A549 (cell line): Measurements from ENCODE around the gene RABGAP1L. TPM values are rescaled to one million over a fixed set of nuclear protein-coding genes. Genes with fewer than 3 reads are reported as not detected.

ENCODE experiments used
- ATAC-seq, 2 experiments: fragments of 200-7000 bp in 1 of 2; fragments of >200 bp in 1 of 2; cut with Nextera tagmentation in 1 of 2; cut with Tn5 transposase in 1 of 2; 3 replicates each; pipeline versions ENCODE4 v1.8.0 to v1.9.1; 2018 to 2020; ENCODE audit warnings: mild to moderate bottlenecking in 1 of 2, moderate library complexity in 1 of 2
- CTCF ChIA-PET: fragments of 300-600 bp; sonication (Branson Sonifier 250); formaldehyde crosslinking; extraction: SDS; loops from one replicate; lab custom pipeline; 2021; ENCODE audit warnings: antibody characterized with exemption, inconsistent platforms; lab: Yijun Ruan, JAX
- POLR2A ChIA-PET: fragments of 350-600 bp; formaldehyde crosslinking; extraction: SDS; loops from one replicate; lab custom pipeline; 2021; ENCODE audit warnings: antibody characterized with exemption, inconsistent platforms; lab: Yijun Ruan, JAX
- DNase-seq, 2 experiments: peaks; one replicate each; pipeline versions ENCODE4 v3.0.0 to v3.0.0-alpha.2; 2011 to 2016; ENCODE audit warnings: low read depth in 1 of 2, low spot score in 1 of 2
- FAIRE-seq: peaks from 2 replicates; lab custom pipeline; 2011; peaks lifted over from hg19 to GRCh38; lab: Jason Lieb, UNC
- H3K27ac ChIP-seq, 2 experiments: fragments of >200 bp; sonication (Bioruptor Twin); formaldehyde crosslinking; 3 replicates each; pipeline ENCODE4 v1.5.1; 2016 to 2017
- H3K4me1 ChIP-seq: fragments of >200 bp; sonication (Bioruptor Twin); formaldehyde crosslinking; 3 replicates; pipeline ENCODE4 v1.6.1; 2016
- H3K4me2 ChIP-seq: fragments of >200 bp; sonication (Bioruptor Twin); formaldehyde crosslinking; 3 replicates; pipeline ENCODE4 v1.6.1; 2016
- H3K4me3 ChIP-seq: fragments of >200 bp; sonication (Bioruptor Twin); formaldehyde crosslinking; 3 replicates; pipeline ENCODE4 v1.5.1; 2016
- H3K9me3 ChIP-seq: fragments of >200 bp; sonication (Bioruptor Twin); formaldehyde crosslinking; 3 replicates; pipeline ENCODE4 v1.6.1; 2016
- BHLHE40 ChIP-seq: IDR thresholded peaks from 2 replicates; pipeline ENCODE4 v1.6.1; 2012; ENCODE audit warnings: low read depth, low read length, inconsistent platforms
- CEBPB ChIP-seq, 2 experiments: fragments of >200 bp in 1 of 2; sonication (Bioruptor Twin) in 1 of 2; formaldehyde crosslinking in 1 of 2; IDR thresholded peaks; 2 replicates each; pipeline ENCODE4 v1.6.1; 2012 to 2016
- CHD4 ChIP-seq: fragments of 200-600 bp; sonication (generic); IDR thresholded peaks from 2 replicates; pipeline ENCODE4 v1.6.1; 2016; ENCODE audit warnings: antibody characterized with exemption, mild to moderate bottlenecking, borderline replicate concordance
- CTCF ChIP-seq: fragments of >200 bp; sonication (Bioruptor Twin); formaldehyde crosslinking; IDR thresholded peaks from 3 replicates; pipeline ENCODE4 v1.5.1; 2016
- EHF ChIP-seq: fragments of 250-450 bp; sonication (Bioruptor Pico); IDR thresholded peaks from 2 replicates; pipeline ENCODE4 v1.5.0; 2020; ENCODE audit warnings: mild to moderate bottlenecking
- EHMT2 ChIP-seq: fragments of 200-600 bp; sonication (generic); IDR thresholded peaks from 2 replicates; pipeline ENCODE4 v1.6.1; 2016; ENCODE audit warnings: antibody characterized with exemption, low read depth, mild to moderate bottlenecking, moderate library complexity
- ESRRA ChIP-seq: fragments of 150-350 bp; IDR thresholded peaks from 2 replicates; pipeline ENCODE4 v1.6.1; 2014; ENCODE audit warnings: mild to moderate bottlenecking, low read length, borderline replicate concordance
- FOSB ChIP-seq: fragments of 250-450 bp; sonication (Bioruptor Pico); IDR thresholded peaks from 2 replicates; pipeline ENCODE4 v1.5.0; 2020; ENCODE audit warnings: mild to moderate bottlenecking, moderate library complexity
- FOSL2 ChIP-seq, 2 experiments: fragments of 450-650 bp in 1 of 2; fragments of >200 bp in 1 of 2; sonication (Bioruptor Twin) in 1 of 2; formaldehyde crosslinking; IDR thresholded peaks; 2 replicates each; pipeline versions ENCODE4 v1.5.0 to v1.6.1; 2016 to 2020; ENCODE audit warnings: mild to moderate bottlenecking in 1 of 2, moderate library complexity in 1 of 2
- FOXS1 ChIP-seq: fragments of 250-450 bp; sonication (Bioruptor Pico); IDR thresholded peaks from 2 replicates; pipeline ENCODE4 v1.5.0; 2020; ENCODE audit warnings: mild to moderate bottlenecking, moderate library complexity
- HES2 ChIP-seq: fragments of >200 bp; sonication (Bioruptor Twin); formaldehyde crosslinking; IDR thresholded peaks from 2 replicates; pipeline ENCODE4 v1.6.1; 2016
- HEYL ChIP-seq: fragments of 250-450 bp; sonication (Bioruptor Pico); IDR thresholded peaks from 2 replicates; pipeline ENCODE4 v1.8.0; 2021; ENCODE audit warnings: mild to moderate bottlenecking, moderate library complexity
- HOXB5 ChIP-seq: fragments of 250-450 bp; sonication (Bioruptor Pico); IDR thresholded peaks from 2 replicates; pipeline ENCODE4 v1.5.0; 2020; ENCODE audit warnings: mild to moderate bottlenecking, moderate library complexity
- JUN ChIP-seq, 2 experiments: fragments of >200 bp; sonication (Bioruptor Twin); formaldehyde crosslinking; IDR thresholded peaks; 2 replicates in 1 of 2; 3 replicates in 1 of 2; pipeline ENCODE4 v1.6.1; 2016 to 2017
- KDM1A ChIP-seq: fragments of 200-600 bp; sonication (generic); IDR thresholded peaks from 2 replicates; pipeline ENCODE4 v1.6.1; 2016; ENCODE audit warnings: low read depth, mild to moderate bottlenecking
- KDM5A ChIP-seq: fragments of 200-600 bp; sonication (generic); IDR thresholded peaks from 2 replicates; pipeline ENCODE4 v1.6.1; 2016; ENCODE audit warnings: antibody characterized with exemption, mild to moderate bottlenecking
- NFE2L2 ChIP-seq: fragments of 150-350 bp; conservative IDR thresholded peaks from 2 replicates; pipeline ENCODE4 v1.6.1; 2014; ENCODE audit warnings: low read length
- NPAS2 ChIP-seq: fragments of 250-450 bp; sonication (Bioruptor Pico); IDR thresholded peaks from 2 replicates; pipeline ENCODE4 v1.8.0; 2022; ENCODE audit warnings: mild to moderate bottlenecking, moderate library complexity, borderline replicate concordance
- NR3C1 ChIP-seq: fragments of >200 bp; sonication (Bioruptor Twin); formaldehyde crosslinking; IDR thresholded peaks from 3 replicates; pipeline ENCODE4 v1.6.1; 2017
- PBX3 ChIP-seq: IDR thresholded peaks from 2 replicates; pipeline ENCODE4 v1.6.1; 2012
- RAD21 ChIP-seq, 2 experiments: fragments of >200 bp in 1 of 2; sonication (Bioruptor Twin) in 1 of 2; formaldehyde crosslinking in 1 of 2; IDR thresholded peaks in 1 of 2; conservative IDR thresholded peaks in 1 of 2; 2 replicates in 1 of 2; 3 replicates in 1 of 2; pipeline ENCODE4 v1.6.1; 2012 to 2018; ENCODE audit warnings: inconsistent platforms in 1 of 2
- RARB ChIP-seq: fragments of 250-450 bp; sonication (Bioruptor Pico); IDR thresholded peaks from 2 replicates; pipeline ENCODE4 v1.8.0; 2021; ENCODE audit warnings: mild to moderate bottlenecking, moderate library complexity
- RFX5 ChIP-seq: fragments of 450-650 bp; IDR thresholded peaks from 2 replicates; pipeline ENCODE4 v1.7.1; 2014; ENCODE audit warnings: antibody characterized with exemption, mild to moderate bottlenecking, moderate library complexity
- USF2 ChIP-seq: fragments of 450-650 bp; IDR thresholded peaks from 2 replicates; pipeline ENCODE4 v1.6.1; 2014; ENCODE audit warnings: antibody characterized with exemption
- ZFP36 ChIP-seq: fragments of 450-650 bp; IDR thresholded peaks from 2 replicates; pipeline ENCODE4 v1.6.1; 2014; ENCODE audit warnings: borderline replicate concordance; ENCODE audit not compliant: partially characterized antibody
- ZNF302 ChIP-seq: fragments of 250-450 bp; sonication (Bioruptor Pico); IDR thresholded peaks from 2 replicates; pipeline ENCODE4 v1.9.0; 2021; ENCODE audit warnings: inconsistent platforms, mild to moderate bottlenecking, moderate library complexity
- ZSCAN20 ChIP-seq: fragments of 250-450 bp; sonication (Bioruptor Pico); IDR thresholded peaks from 2 replicates; pipeline ENCODE4 v1.8.0; 2022; ENCODE audit warnings: mild to moderate bottlenecking, moderate library complexity
- WGBS: methylation state at CpG from one replicate; pipeline ENCODE4 v1.1.6; 2017; ENCODE audit errors: missing lambda C conversion rate; 5-methylcytosine and 5-hydroxymethylcytosine counted together
- polyA plus RNA-seq, 4 experiments: library from polyadenylated mRNA; depleted of rRNA in 3 of 4; stranded (reverse); fragments of >200 nt; fragmentation: RNase III in 1 of 4; extraction: RNeasy Plus Mini Kit Qiagen cat#74134 plus additional on column Dnase treatment in 1 of 4; gene quantifications; 2 replicates in 3 of 4; 3 replicates in 1 of 4; pipeline ENCODE4 v1.2.3, GENCODE V29; 2011 to 2017
- TF ChIP-seq, protein P1 (sequence below): fragments of 150-350 bp; IDR thresholded peaks from 2 replicates; pipeline ENCODE4 v1.6.1; 2014; ENCODE audit warnings: low read depth, mild to moderate bottlenecking, low read length

Gene RABGAP1L
- polyA plus RNA-seq, 2 of the 4 experiments (the other 2 are of a cell fraction): 8.2 to 18.6 TPM

GRCh38 chr1:174391716-174392115 is 232.4 kb downstream of the RABGAP1L start:
- POLR2A ChIA-PET: no interaction called here
- no peaks in the 10 kb centered on the region for H3K9me3 ChIP-seq
- H3K27ac ChIP-seq: no peak overlapping the region
- DNase-seq: no peak
- H3K4me1 ChIP-seq: no peaks in the 10 kb centered on the region
- TF ChIP-seq EHMT2: no peak
- TF ChIP-seq, protein P1, sequence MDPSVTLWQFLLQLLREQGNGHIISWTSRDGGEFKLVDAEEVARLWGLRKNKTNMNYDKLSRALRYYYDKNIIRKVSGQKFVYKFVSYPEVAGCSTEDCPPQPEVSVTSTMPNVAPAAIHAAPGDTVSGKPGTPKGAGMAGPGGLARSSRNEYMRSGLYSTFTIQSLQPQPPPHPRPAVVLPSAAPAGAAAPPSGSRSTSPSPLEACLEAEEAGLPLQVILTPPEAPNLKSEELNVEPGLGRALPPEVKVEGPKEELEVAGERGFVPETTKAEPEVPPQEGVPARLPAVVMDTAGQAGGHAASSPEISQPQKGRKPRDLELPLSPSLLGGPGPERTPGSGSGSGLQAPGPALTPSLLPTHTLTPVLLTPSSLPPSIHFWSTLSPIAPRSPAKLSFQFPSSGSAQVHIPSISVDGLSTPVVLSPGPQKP: no peak
- TF ChIP-seq HEYL (CRISPR knock-in tag): no peak
- no peak for TF ChIP-seq NPAS2
- TF ChIP-seq ZSCAN20 (CRISPR knock-in tag): no peak
- TF ChIP-seq FOXS1: no peak
- no peak for TF ChIP-seq PBX3
- no peak for TF ChIP-seq RAD21 (conservative IDR thresholded peaks at IDR 0.05 in 1 of 2, IDR thresholded peaks at IDR 0.05 in 1 of 2)
- TF ChIP-seq JUN (IDR thresholded peaks at IDR 0.05): no peak
- no peak for TF ChIP-seq RFX5
- TF ChIP-seq ZFP36: no peak
- TF ChIP-seq FOSB (CRISPR knock-in tag): no peak
- TF ChIP-seq EHF (CRISPR knock-in tag): no peak
- no peak for TF ChIP-seq RARB
- TF ChIP-seq USF2: no peak
- no peak for TF ChIP-seq ZNF302 (CRISPR knock-in tag)
- no peak for TF ChIP-seq KDM5A
- no peak for TF ChIP-seq HES2
- TF ChIP-seq CTCF: no peak
- no peak for TF ChIP-seq KDM1A
- H3K4me3 ChIP-seq: no peak overlapping the region
- CTCF ChIA-PET: no interaction called here
- H3K4me2 ChIP-seq: no peak overlapping the region
- no peak for ATAC-seq
- no peak for FAIRE-seq

DNA sequence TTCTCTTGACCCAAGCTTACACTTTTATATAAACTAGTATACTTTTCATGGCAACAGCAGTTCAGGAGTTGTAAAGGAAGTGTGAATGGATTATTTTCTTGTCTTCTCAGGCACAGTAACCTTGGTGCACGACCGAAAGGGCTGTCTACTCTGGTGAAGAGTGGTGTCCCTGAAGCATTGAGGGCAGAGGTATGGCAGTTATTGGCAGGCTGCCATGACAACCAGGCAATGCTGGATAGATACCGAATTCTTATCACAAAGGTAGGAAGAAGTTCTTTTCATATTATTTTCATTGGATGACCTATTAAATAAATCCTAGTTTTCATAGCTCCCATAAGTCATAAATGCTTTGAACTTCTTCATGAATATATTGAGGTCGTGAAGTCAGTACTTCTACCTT is 234.6 kb downstream of the RABGAP1L start:
- FAIRE-seq (no peak), ATAC-seq (no peak), DNase-seq (no peak)
- POLR2A ChIA-PET: no interaction called here
- Histone ChIP-seq H3K4me3 (no peak overlapping the region), H3K4me1 (no peaks in the 10 kb centered on the region), H3K4me2 (no peak overlapping the region), H3K27ac (no peak overlapping the region), H3K9me3 (no peaks in the 10 kb centered on the region)
- WGBS: 72% methylated on average over 4 of the region's 4 CpGs
- CTCF ChIA-PET: no interaction called here
- TF ChIP-seq USF2: no peak
- TF ChIP-seq ZFP36: no peak
- TF ChIP-seq ESRRA: no peak
- no peak for TF ChIP-seq CHD4
- no peak for TF ChIP-seq ZSCAN20 (CRISPR knock-in tag)
- no peak for TF ChIP-seq NFE2L2
- no peak for TF ChIP-seq NR3C1
- no peak for TF ChIP-seq CEBPB (IDR thresholded peaks at IDR 0.05)
- TF ChIP-seq, protein P1: no peak
- no peak for TF ChIP-seq FOSL2 (IDR thresholded peaks at IDR 0.05)
- no peak for TF ChIP-seq FOSL2 (CRISPR knock-in tag; IDR thresholded peaks at IDR 0.05)
- TF ChIP-seq BHLHE40: no peak
- TF ChIP-seq NPAS2: no peak
- no peak for TF ChIP-seq HOXB5 (CRISPR knock-in tag)
